Stimulated activated CD8-positive, alpha-beta memory T cell treated with anti-CD3 and anti-CD28 coated beads, Interleukin-2, amount 100 ng/mL, for 1 hour (primary cell): ENCODE measurements around the gene NEK3.
"Not testable (repeated sequence)": the region's sequence is repeated elsewhere in the genome, so short reads cannot be mapped to it uniquely, and the experiment has no call there.

Experiments used
- DNase-seq, 2 donors: peaks; one replicate each; pipeline ENCODE4 v3.0.0-alpha.2; 2020; ENCODE audit warnings: low read depth in 2 of 2

The NEK3 gene

GRCh38 chr13:52170828-52171391 is 11.5 kb upstream of the NEK3 start:
- not testable (repeated sequence) for DNase-seq

GRCh38 chr13:52169839-52170238 is 10.4 kb upstream of the NEK3 start:
- no peak for DNase-seq

- DNase-seq, result no peak
Observed at GRCh38 chr13:52165411-52165810, 6.0 kb upstream of the NEK3 start.

GRCh38 chr13:52164989-52165388 is 5.6 kb upstream of the NEK3 start:
- no peak for DNase-seq

GRCh38 chr13:52163878-52164277 is 4.5 kb upstream of the NEK3 start:
- DNase-seq, result not testable (repeated sequence)

- DNase-seq, result no peak
Observed at GRCh38 chr13:52162279-52163101, 3.1 kb upstream of the NEK3 start.

GRCh38 chr13:52161181-52161646 is 1.8 kb upstream of the NEK3 start:
- DNase-seq, result no peak

- DNase-seq, result no peak
Observed at GRCh38 chr13:52160506-52160905, 1.1 kb upstream of the NEK3 start.

- DNase-seq, result no peak
Observed at GRCh38 chr13:52160053-52160452, 656 bp upstream of the NEK3 start.

GRCh38 chr13:52158629-52159158 is 703 bp downstream of the NEK3 start:
- DNase-seq, result no peak

GRCh38 chr13:52156724-52157261 is 2.6 kb downstream of the NEK3 start:
- no peak for DNase-seq

GRCh38 chr13:52155177-52155576 is 4.2 kb downstream of the NEK3 start:
- DNase-seq, result no peak

- no peak for DNase-seq
Observed at GRCh38 chr13:52147225-52147624, 12.2 kb downstream of the NEK3 start.

GRCh38 chr13:52141299-52141698 is 18.1 kb downstream of the NEK3 start:
- no peak for DNase-seq

GRCh38 chr13:52137489-52137888 is 21.9 kb downstream of the NEK3 start:
- DNase-seq, result no peak

GRCh38 chr13:52136763-52137162 is 22.6 kb downstream of the NEK3 start:
- DNase-seq, result no peak

GRCh38 chr13:52130641-52131040 is 28.8 kb downstream of the NEK3 start:
- DNase-seq, result no peak

GRCh38 chr13:52128714-52129700 is 30.4 kb downstream of the NEK3 start, which contains the start of gene NEK5:
NEK5 (minus strand) TSS chr13:52129073; CDS start chr13:52127482, 1,591 bp downstream.
- DNase-seq, result peak; percentile 5 to 15

- DNase-seq, result peak in 1 of 2 donors; percentile 28
Observed at GRCh38 chr13:52127783-52128702, 31.4 kb downstream of the NEK3 start.

- DNase-seq, result no peak
Observed at GRCh38 chr13:52127378-52127777, 32.0 kb downstream of the NEK3 start.
